Epithelial cell of prostate (primary cell): ENCODE measurements around the gene TCEA2.
"Not testable (repeated sequence)": the region's sequence is repeated elsewhere in the genome, so short reads cannot be mapped to it uniquely, and the experiment has no call there.

ENCODE experiments used
- DNase-seq: peaks from one replicate; pipeline ENCODE4 v3.0.0-alpha.2; 2011; ENCODE audit warnings: low read depth, low spot score
- H3K27ac ChIP-seq: fragments of 450-650 bp; 2 replicates; pipeline ENCODE4 v1.5.1; 2017; ENCODE audit warnings: mild to moderate bottlenecking

The TCEA2 gene

GRCh38 chr20:64076061-64076997 lies 13.3 kb downstream of the TCEA2 start:
- no peak for DNase-seq
- no peak overlapping the region for H3K27ac ChIP-seq

- H3K27ac ChIP-seq = no peak overlapping the region
- DNase-seq = no peak
Measured at GRCh38 chr20:64077094-64077493, 14.1 kb downstream of the TCEA2 start.

- no peak overlapping the region for H3K27ac ChIP-seq
- DNase-seq = no peak
Measured at GRCh38 chr20:64077541-64077875, 14.5 kb downstream of the TCEA2 start.

- H3K27ac ChIP-seq = no peak overlapping the region
- no peak for DNase-seq
Measured at GRCh38 chr20:64077876-64078551, 15.0 kb downstream of the TCEA2 start.

GRCh38 chr20:64078934-64079272 lies 15.9 kb downstream of the TCEA2 start:
- H3K27ac ChIP-seq = no peak overlapping the region
- no peak for DNase-seq

GRCh38 chr20:64079273-64080012 lies 16.4 kb downstream of the TCEA2 start, which contains the start of gene RGS19:
Gene RGS19, minus strand, starts transcription at chr20:64079518. Its CDS starts 2,632 bp downstream, at chr20:64076886.
- DNase-seq = no peak
- H3K27ac ChIP-seq = no peak within 1 kb of the TSS

- H3K27ac ChIP-seq = no peak within 1 kb of the TSS
- no peak for DNase-seq
Measured at GRCh38 chr20:64080013-64080812, 17.2 kb downstream of the TCEA2 start, which contains the start of gene OPRL1. Gene OPRL1, plus strand, starts transcription at chr20:64080082. Its CDS starts 12,639 bp downstream, at chr20:64092721.

GRCh38 chr20:64080813-64081623 lies 18.0 kb downstream of the TCEA2 start:
- DNase-seq = no peak
- H3K27ac ChIP-seq = no peak overlapping the region

GRCh38 chr20:64081624-64081964 lies 18.6 kb downstream of the TCEA2 start:
- H3K27ac ChIP-seq = no peak overlapping the region
- DNase-seq = no peak

GRCh38 chr20:64082126-64082731 lies 19.2 kb downstream of the TCEA2 start:
- H3K27ac ChIP-seq = no peak overlapping the region
- no peak for DNase-seq

GRCh38 chr20:64082820-64083377 lies 19.9 kb downstream of the TCEA2 start:
- H3K27ac ChIP-seq = no peak overlapping the region

GRCh38 chr20:64083378-64083803 lies 20.4 kb downstream of the TCEA2 start:
- DNase-seq = peak; percentile 22
- no peak overlapping the region for H3K27ac ChIP-seq

More at GRCh38 chr20:64082820-64083377, 19.9 kb downstream of the TCEA2 start:
- DNase-seq = no peak

GRCh38 chr20:64083804-64084684 lies 21.0 kb downstream of the TCEA2 start, which contains the start of gene LKAAEAR1:
Gene LKAAEAR1, minus strand, starts transcription at chr20:64084398. Its CDS starts 179 bp downstream, at chr20:64084219.
- DNase-seq = no peak
- no peak within 1 kb of the TSS for H3K27ac ChIP-seq

- no peak overlapping the region for H3K27ac ChIP-seq
- no peak for DNase-seq
Measured at GRCh38 chr20:64084685-64085152, 21.7 kb downstream of the TCEA2 start.

GRCh38 chr20:64086801-64087200 lies 23.8 kb downstream of the TCEA2 start:
- peak; percentile 24 for DNase-seq
- no peak overlapping the region for H3K27ac ChIP-seq

- not testable (repeated sequence) for DNase-seq, H3K27ac ChIP-seq
Measured at GRCh38 chr20:64087226-64087825, 24.3 kb downstream of the TCEA2 start.

- H3K27ac ChIP-seq = not testable (repeated sequence)
Measured at GRCh38 chr20:64088586-64088985, 25.6 kb downstream of the TCEA2 start.

More at GRCh38 chr20:64088586-64088985, 25.6 kb downstream of the TCEA2 start:
- not testable (repeated sequence) for DNase-seq
